Measurements from ENCODE around the gene ADD2. TPM values are rescaled to one million over a fixed set of nuclear protein-coding genes. Genes with fewer than 3 reads are reported as not detected.
"Not testable (repeated sequence)": the region's sequence is repeated elsewhere in the genome, so short reads cannot be mapped to it uniquely, and the experiment has no call there.

The ADD2 gene
- total RNA-seq, 2 donors from 2014 or later = 14.8 to 53.0 TPM

GRCh38 chr2:70743068-70743467 is 24.9 kb downstream of the ADD2 start:
- 92 to 98% methylated on average over 3 to 4 of the region's 4 CpGs for WGBS, 2 experiments (ENCODE audit: insufficient coverage in 1 of 2, insufficient read length in 1 of 2)
- H3K4me1 ChIP-seq (ENCODE audit: control insufficient read depth, insufficient read depth, low read length) = no peaks in the 10 kb centered on the region

GRCh38 chr2:70739492-70739891 is 28.5 kb downstream of the ADD2 start:
- H3K4me1 Mint-ChIP-seq = peaks cover 11% of the 10 kb centered on the region
- H3K27ac Mint-ChIP-seq; H3K4me3 Mint-ChIP-seq; H3K27me3 Mint-ChIP-seq (ENCODE audit: insufficient read depth); H3K27me3 ChIP-seq (ENCODE audit: control insufficient read depth, insufficient read depth, low read length, poor library complexity, severe bottlenecking); H3K36me3 ChIP-seq (ENCODE audit: control insufficient read depth, insufficient read depth, low read length); H3K4me3 ChIP-seq (ENCODE audit: low read length); H3K9ac ChIP-seq (ENCODE audit: extremely low read depth, low read length, poor library complexity, severe bottlenecking); H3K4me1 ChIP-seq (ENCODE audit: control insufficient read depth, insufficient read depth, low read length); DNase-seq; H3K27ac ChIP-seq (ENCODE audit: low read depth, low read length); H3K36me3 Mint-ChIP-seq (ENCODE audit: low read depth); H3K9me3 Mint-ChIP-seq; H3K9me3 ChIP-seq (ENCODE audit: control insufficient read depth, low read length): not testable (repeated sequence)
- 25 to 42% methylated on average over 1 of the region's 1 CpG for WGBS, 2 experiments (ENCODE audit: insufficient coverage in 1 of 2, insufficient read length in 1 of 2)

More at GRCh38 chr2:70743068-70743467, 24.9 kb downstream of the ADD2 start:
- Histone ChIP-seq H3K27ac (ENCODE audit: low read depth, low read length) (no peak overlapping the region), H3K36me3 (ENCODE audit: control insufficient read depth, insufficient read depth, low read length) (no peaks in the 10 kb centered on the region), H3K4me3 (ENCODE audit: low read length) (no peak overlapping the region), H3K9me3 (ENCODE audit: control insufficient read depth, low read length) (no peaks in the 10 kb centered on the region), H3K27me3 (ENCODE audit: control insufficient read depth, insufficient read depth, low read length, poor library complexity, severe bottlenecking) (no peaks in the 10 kb centered on the region), H3K9ac (ENCODE audit: extremely low read depth, low read length, poor library complexity, severe bottlenecking) (no peak overlapping the region)
- Mint-ChIP-seq H3K4me1 (peaks cover 9% of the 10 kb centered on the region), H3K9me3 (no peaks in the 10 kb centered on the region), H3K27ac (no peak overlapping the region), H3K27me3 (ENCODE audit: insufficient read depth) (no peaks in the 10 kb centered on the region), H3K4me3 (no peak overlapping the region), H3K36me3 (ENCODE audit: low read depth) (no peaks in the 10 kb centered on the region)
- TF ChIP-seq CTCF (conservative IDR thresholded peaks at IDR 0.05) = no peak
- DNase-seq = no peak

DNA sequence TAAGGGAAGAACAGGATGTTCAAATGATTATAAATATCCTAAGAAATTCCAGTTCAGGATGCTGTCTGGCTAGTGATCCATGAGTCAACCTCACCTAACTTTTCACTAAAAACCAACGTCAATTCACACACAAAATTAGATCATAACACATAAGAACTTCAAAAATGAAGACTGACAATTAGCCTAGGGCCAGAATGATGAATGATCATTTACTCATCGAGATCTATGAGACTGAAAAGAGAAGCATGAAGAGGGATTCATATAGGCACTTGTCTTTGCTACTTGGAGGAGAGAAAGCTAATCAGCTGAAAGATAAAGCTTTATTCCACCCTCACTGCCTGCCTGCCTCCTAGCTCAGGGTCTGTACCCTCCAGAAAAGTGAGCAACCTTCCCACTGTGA is 29.8 kb downstream of the ADD2 start:
- no peaks in the 10 kb centered on the region for H3K27me3 ChIP-seq (ENCODE audit: control insufficient read depth, insufficient read depth, low read length, poor library complexity, severe bottlenecking)
- Mint-ChIP-seq H3K27me3 (ENCODE audit: insufficient read depth) (no peaks in the 10 kb centered on the region), H3K4me1 (peaks cover 25% of the 10 kb centered on the region), H3K27ac (no peak overlapping the region), H3K36me3 (ENCODE audit: low read depth) (no peaks in the 10 kb centered on the region), H3K9me3 (no peaks in the 10 kb centered on the region), H3K4me3 (no peak overlapping the region)
- no peak for DNase-seq
- no peak for TF ChIP-seq CTCF (conservative IDR thresholded peaks at IDR 0.05)
- H3K9me3 ChIP-seq (ENCODE audit: control insufficient read depth, low read length) = no peaks in the 10 kb centered on the region
- no peaks in the 10 kb centered on the region for H3K36me3 ChIP-seq (ENCODE audit: control insufficient read depth, insufficient read depth, low read length)
- 89 to 92% methylated on average over 1 to 2 of the region's 2 CpGs for WGBS, 2 experiments (ENCODE audit: insufficient coverage in 1 of 2, insufficient read length in 1 of 2)
- peaks cover 2% of the 10 kb centered on the region for H3K4me1 ChIP-seq (ENCODE audit: control insufficient read depth, insufficient read depth, low read length)
- H3K4me3 ChIP-seq (ENCODE audit: low read length) = no peak overlapping the region
- H3K27ac ChIP-seq (ENCODE audit: low read depth, low read length) = no peak overlapping the region
- H3K9ac ChIP-seq (ENCODE audit: extremely low read depth, low read length, poor library complexity, severe bottlenecking) = no peak overlapping the region

GRCh38 chr2:70735071-70735470 is 32.9 kb downstream of the ADD2 start:
- peak overlapping the region; percentile 6 for H3K4me3 Mint-ChIP-seq
- no peak for TF ChIP-seq CTCF (conservative IDR thresholded peaks at IDR 0.05)
- no peaks in the 10 kb centered on the region for H3K36me3 ChIP-seq (ENCODE audit: control insufficient read depth, insufficient read depth, low read length)
- H3K4me1 ChIP-seq (ENCODE audit: control insufficient read depth, insufficient read depth, low read length) = peaks cover 4% of the 10 kb centered on the region
- no peaks in the 10 kb centered on the region for H3K27me3 ChIP-seq (ENCODE audit: control insufficient read depth, insufficient read depth, low read length, poor library complexity, severe bottlenecking)
- no peak for DNase-seq
- no peak overlapping the region for H3K4me3 ChIP-seq (ENCODE audit: low read length)
- H3K27ac Mint-ChIP-seq = peak overlapping the region; percentile 22
- H3K27ac ChIP-seq (ENCODE audit: low read depth, low read length) = no peak overlapping the region
- H3K9ac ChIP-seq (ENCODE audit: extremely low read depth, low read length, poor library complexity, severe bottlenecking) = no peak overlapping the region
- no peaks in the 10 kb centered on the region for H3K9me3 Mint-ChIP-seq
- H3K27me3 Mint-ChIP-seq (ENCODE audit: insufficient read depth) = peaks cover 2% of the 10 kb centered on the region
- 0 to 41% methylated on average over 1 of the region's 2 CpGs for WGBS, 2 experiments (ENCODE audit: insufficient coverage in 1 of 2, insufficient read length in 1 of 2)
- peaks cover 34% of the 10 kb centered on the region for H3K4me1 Mint-ChIP-seq
- H3K9me3 ChIP-seq (ENCODE audit: control insufficient read depth, low read length) = no peaks in the 10 kb centered on the region
- H3K36me3 Mint-ChIP-seq (ENCODE audit: low read depth) = no peaks in the 10 kb centered on the region
